HEK293 (cell line): ENCODE results near the gene TENT4A.

Source experiments
- CTCF ChIA-PET: fragments of 350-600 bp; formaldehyde crosslinking; extraction: SDS; loops from one replicate; lab custom pipeline; 2021; ENCODE audit warnings: antibody characterized with exemption; lab: Yijun Ruan, JAX
- POLR2A ChIA-PET: fragments of 300-600 bp; formaldehyde crosslinking; extraction: SDS; loops from one replicate; lab custom pipeline; 2020; ENCODE audit warnings: antibody characterized with exemption, inconsistent platforms; lab: Yijun Ruan, JAX
- H3K27ac ChIP-seq: fragments of 200-500 bp; sonication (Bioruptor generic); 2 replicates; pipeline ENCODE4 v1.5.1; 2014; ENCODE audit warnings: low read depth, low read length, control low read depth, inconsistent platforms; ENCODE audit errors: extremely low read depth
- H3K36me3 ChIP-seq, 2 experiments: fragments of 200-500 bp in 1 of 2; sonication (Bioruptor generic) in 1 of 2; 1 replicate in 1 of 2; 2 replicates in 1 of 2; pipeline ENCODE4 v1.5.1; 2014 to 2017; ENCODE audit warnings: inconsistent platforms in 2 of 2, low read length in 2 of 2; ENCODE audit not compliant: control insufficient read depth in 2 of 2, insufficient read depth in 1 of 2
- H3K4me1 ChIP-seq: fragments of 200-500 bp; sonication (Bioruptor generic); 2 replicates; pipeline ENCODE4 v1.5.1; 2014; ENCODE audit warnings: mild to moderate bottlenecking, low read length, inconsistent platforms; ENCODE audit not compliant: control insufficient read depth, insufficient read depth
- H3K4me3 ChIP-seq: 2 replicates; pipeline ENCODE4 v1.5.1; 2011; ENCODE audit warnings: low read depth, mild to moderate bottlenecking, control low read depth, low read length, moderate library complexity
- H3K9me3 ChIP-seq: fragments of 200-500 bp; sonication (Bioruptor generic); 2 replicates; pipeline ENCODE4 v1.5.1; 2014; ENCODE audit warnings: low read depth, low read length, inconsistent platforms; ENCODE audit not compliant: control insufficient read depth, insufficient read depth
- EGR2 ChIP-seq: fragments of 450-650 bp; formaldehyde crosslinking; IDR thresholded peaks from 2 replicates; pipeline ENCODE4 v1.5.1; 2016; ENCODE audit warnings: low read depth, missing biosample characterization, missing genetic modification characterization
- IKZF3 ChIP-seq: fragments of 450-650 bp; IDR thresholded peaks from 2 replicates; pipeline ENCODE4 v1.5.0; 2018; ENCODE audit warnings: missing biosample characterization, mild to moderate bottlenecking, missing genetic modification characterization, moderate library complexity
- MZF1 ChIP-seq: fragments of 450-650 bp; formaldehyde crosslinking; IDR thresholded peaks from 2 replicates; pipeline ENCODE4 v1.5.1; 2017; ENCODE audit warnings: missing biosample characterization, missing genetic modification characterization, borderline replicate concordance
- ZNF16 ChIP-seq: fragments of 450-650 bp; formaldehyde crosslinking; IDR thresholded peaks from 2 replicates; pipeline ENCODE4 v1.5.1; 2016; ENCODE audit warnings: low read depth, missing biosample characterization, missing genetic modification characterization
- ZNF202 ChIP-seq: fragments of 450-650 bp; formaldehyde crosslinking; IDR thresholded peaks from 2 replicates; pipeline ENCODE4 v1.5.1; 2016; ENCODE audit warnings: missing biosample characterization, missing genetic modification characterization, borderline replicate concordance
- ZNF221 ChIP-seq: fragments of 450-650 bp; formaldehyde crosslinking; IDR thresholded peaks from 2 replicates; pipeline ENCODE4 v1.5.1; 2017; ENCODE audit warnings: missing biosample characterization, missing genetic modification characterization, borderline replicate concordance
- ZNF248 ChIP-seq: fragments of 450-650 bp; formaldehyde crosslinking; IDR thresholded peaks from 2 replicates; pipeline ENCODE4 v1.5.1; 2017; ENCODE audit warnings: missing biosample characterization, missing genetic modification characterization
- ZNF366 ChIP-seq: fragments of 450-650 bp; formaldehyde crosslinking; conservative IDR thresholded peaks from 2 replicates; pipeline ENCODE4 v1.5.1; 2016; ENCODE audit warnings: missing biosample characterization, missing genetic modification characterization
- ZNF404 ChIP-seq: fragments of 450-650 bp; formaldehyde crosslinking; IDR thresholded peaks from 2 replicates; pipeline ENCODE4 v1.5.1; 2017; ENCODE audit warnings: missing biosample characterization, missing genetic modification characterization
- ZNF514 ChIP-seq: fragments of 450-650 bp; formaldehyde crosslinking; IDR thresholded peaks from 2 replicates; pipeline ENCODE4 v1.5.1; 2016; ENCODE audit warnings: missing biosample characterization, missing genetic modification characterization
- ZNF558 ChIP-seq: fragments of 450-650 bp; formaldehyde crosslinking; IDR thresholded peaks from 2 replicates; pipeline ENCODE4 v1.5.1; 2016; ENCODE audit warnings: missing biosample characterization, missing genetic modification characterization
- ZNF561 ChIP-seq: fragments of 450-650 bp; IDR thresholded peaks from 2 replicates; pipeline ENCODE4 v1.5.1; 2018; ENCODE audit warnings: missing biosample characterization, missing genetic modification characterization, borderline replicate concordance
- ZNF600 ChIP-seq: fragments of 450-650 bp; formaldehyde crosslinking; IDR thresholded peaks from 2 replicates; pipeline ENCODE4 v1.5.1; 2016; ENCODE audit warnings: missing biosample characterization, missing genetic modification characterization
- ZNF610 ChIP-seq: fragments of 450-650 bp; formaldehyde crosslinking; IDR thresholded peaks from 2 replicates; pipeline ENCODE4 v1.5.1; 2016; ENCODE audit warnings: missing biosample characterization, missing genetic modification characterization, borderline replicate concordance
- ZNF654 ChIP-seq: fragments of 450-650 bp; formaldehyde crosslinking; IDR thresholded peaks from 2 replicates; pipeline ENCODE4 v1.5.1; 2016; ENCODE audit warnings: low read depth, missing biosample characterization, missing genetic modification characterization
- ZNF658 ChIP-seq: fragments of 450-650 bp; formaldehyde crosslinking; IDR thresholded peaks from 2 replicates; pipeline ENCODE4; 2016; ENCODE audit warnings: missing biosample characterization, missing genetic modification characterization
- ZNF776 ChIP-seq: fragments of 450-650 bp; formaldehyde crosslinking; IDR thresholded peaks from 2 replicates; pipeline ENCODE4 v1.5.0; 2017; ENCODE audit warnings: missing biosample characterization, missing genetic modification characterization, borderline replicate concordance
- ZNF843 ChIP-seq: fragments of 450-650 bp; formaldehyde crosslinking; IDR thresholded peaks from 2 replicates; pipeline ENCODE4 v1.5.1; 2016; ENCODE audit warnings: missing biosample characterization, missing genetic modification characterization
- TF ChIP-seq, protein P1 (sequence below): fragments of 450-650 bp; formaldehyde crosslinking; IDR thresholded peaks from 2 replicates; pipeline ENCODE4 v1.5.1; 2016; ENCODE audit warnings: missing biosample characterization, missing genetic modification characterization
- TF ChIP-seq, protein P2 (sequence below): fragments of 450-650 bp; formaldehyde crosslinking; IDR thresholded peaks from 2 replicates; pipeline ENCODE4 v1.5.1; 2016; ENCODE audit warnings: missing biosample characterization, missing genetic modification characterization, borderline replicate concordance
- TF ChIP-seq, protein P3 (sequence below): fragments of 450-650 bp; formaldehyde crosslinking; IDR thresholded peaks from 2 replicates; pipeline ENCODE4 v1.5.1; 2016; ENCODE audit warnings: missing biosample characterization, missing genetic modification characterization
- TF ChIP-seq, protein P4 (sequence below): fragments of 450-650 bp; formaldehyde crosslinking; IDR thresholded peaks from 2 replicates; pipeline ENCODE4 v1.5.1; 2017; ENCODE audit warnings: missing biosample characterization, missing genetic modification characterization
- TF ChIP-seq, protein P5 (sequence below): fragments of 450-650 bp; formaldehyde crosslinking; IDR thresholded peaks from 2 replicates; pipeline ENCODE4 v1.5.0; 2017; ENCODE audit warnings: missing biosample characterization, missing genetic modification characterization, borderline replicate concordance

The TENT4A gene

DNA sequence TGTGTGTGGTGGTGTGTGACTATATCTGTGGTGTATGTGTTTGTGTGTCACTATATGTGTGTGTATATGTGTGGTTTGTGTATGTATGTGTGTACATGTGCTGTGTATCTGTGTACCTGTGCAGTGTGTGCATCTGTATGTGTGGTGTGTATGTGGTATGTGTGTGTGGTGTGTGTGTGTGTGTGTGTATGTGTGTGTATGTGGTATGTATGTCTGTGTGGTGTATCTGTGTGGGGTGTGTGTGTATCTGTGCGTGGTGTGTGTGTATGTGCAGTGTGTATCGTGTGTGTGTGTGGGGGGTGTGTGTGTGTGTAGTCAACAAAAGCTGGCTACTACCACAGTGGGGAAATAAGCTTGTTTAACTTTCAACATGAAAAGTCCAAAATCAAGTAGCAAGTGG lies 31.6 kb upstream of the TENT4A start (continued):
- TF ChIP-seq, protein P1, sequence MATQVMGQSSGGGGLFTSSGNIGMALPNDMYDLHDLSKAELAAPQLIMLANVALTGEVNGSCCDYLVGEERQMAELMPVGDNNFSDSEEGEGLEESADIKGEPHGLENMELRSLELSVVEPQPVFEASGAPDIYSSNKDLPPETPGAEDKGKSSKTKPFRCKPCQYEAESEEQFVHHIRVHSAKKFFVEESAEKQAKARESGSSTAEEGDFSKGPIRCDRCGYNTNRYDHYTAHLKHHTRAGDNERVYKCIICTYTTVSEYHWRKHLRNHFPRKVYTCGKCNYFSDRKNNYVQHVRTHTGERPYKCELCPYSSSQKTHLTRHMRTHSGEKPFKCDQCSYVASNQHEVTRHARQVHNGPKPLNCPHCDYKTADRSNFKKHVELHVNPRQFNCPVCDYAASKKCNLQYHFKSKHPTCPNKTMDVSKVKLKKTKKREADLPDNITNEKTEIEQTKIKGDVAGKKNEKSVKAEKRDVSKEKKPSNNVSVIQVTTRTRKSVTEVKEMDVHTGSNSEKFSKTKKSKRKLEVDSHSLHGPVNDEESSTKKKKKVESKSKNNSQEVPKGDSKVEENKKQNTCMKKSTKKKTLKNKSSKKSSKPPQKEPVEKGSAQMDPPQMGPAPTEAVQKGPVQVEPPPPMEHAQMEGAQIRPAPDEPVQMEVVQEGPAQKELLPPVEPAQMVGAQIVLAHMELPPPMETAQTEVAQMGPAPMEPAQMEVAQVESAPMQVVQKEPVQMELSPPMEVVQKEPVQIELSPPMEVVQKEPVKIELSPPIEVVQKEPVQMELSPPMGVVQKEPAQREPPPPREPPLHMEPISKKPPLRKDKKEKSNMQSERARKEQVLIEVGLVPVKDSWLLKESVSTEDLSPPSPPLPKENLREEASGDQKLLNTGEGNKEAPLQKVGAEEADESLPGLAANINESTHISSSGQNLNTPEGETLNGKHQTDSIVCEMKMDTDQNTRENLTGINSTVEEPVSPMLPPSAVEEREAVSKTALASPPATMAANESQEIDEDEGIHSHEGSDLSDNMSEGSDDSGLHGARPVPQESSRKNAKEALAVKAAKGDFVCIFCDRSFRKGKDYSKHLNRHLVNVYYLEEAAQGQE (tag by site-specific recombination) = no peak

DNA sequence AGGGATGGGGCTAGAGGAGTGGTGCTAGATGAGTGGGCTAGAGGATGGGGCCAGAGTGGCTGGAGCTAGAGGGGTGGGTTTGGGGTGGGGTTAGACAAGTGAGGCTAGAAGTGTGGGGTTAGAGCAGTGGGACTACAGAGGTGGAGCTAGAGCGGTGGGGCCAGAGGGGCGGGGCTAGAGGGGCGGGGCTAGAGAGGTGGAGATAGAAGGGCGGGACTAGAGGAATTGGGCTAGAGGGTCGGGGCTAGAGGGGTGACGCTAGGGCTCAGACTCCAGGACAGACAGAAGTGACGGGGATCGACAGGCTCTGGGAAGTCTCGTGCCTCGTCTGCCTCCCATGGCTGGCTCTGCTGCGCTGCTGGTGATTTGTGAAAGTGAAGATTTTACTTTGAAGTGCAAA lies 31.0 kb upstream of the TENT4A start:
- CTCF ChIA-PET = no interaction called here
- H3K27ac ChIP-seq = no peak overlapping the region
- POLR2A ChIA-PET = interaction anchor here (0.6 kb wide), 1 partner anchor 1485 kb away, joined by 3 read pairs; no protein-coding TSS in a partner anchor
- H3K9me3 ChIP-seq = no peaks in the 10 kb centered on the region
- H3K4me3 ChIP-seq = no peak overlapping the region
- H3K4me1 ChIP-seq = no peaks in the 10 kb centered on the region
- no peak for TF ChIP-seq ZNF221
- TF ChIP-seq, protein P2, sequence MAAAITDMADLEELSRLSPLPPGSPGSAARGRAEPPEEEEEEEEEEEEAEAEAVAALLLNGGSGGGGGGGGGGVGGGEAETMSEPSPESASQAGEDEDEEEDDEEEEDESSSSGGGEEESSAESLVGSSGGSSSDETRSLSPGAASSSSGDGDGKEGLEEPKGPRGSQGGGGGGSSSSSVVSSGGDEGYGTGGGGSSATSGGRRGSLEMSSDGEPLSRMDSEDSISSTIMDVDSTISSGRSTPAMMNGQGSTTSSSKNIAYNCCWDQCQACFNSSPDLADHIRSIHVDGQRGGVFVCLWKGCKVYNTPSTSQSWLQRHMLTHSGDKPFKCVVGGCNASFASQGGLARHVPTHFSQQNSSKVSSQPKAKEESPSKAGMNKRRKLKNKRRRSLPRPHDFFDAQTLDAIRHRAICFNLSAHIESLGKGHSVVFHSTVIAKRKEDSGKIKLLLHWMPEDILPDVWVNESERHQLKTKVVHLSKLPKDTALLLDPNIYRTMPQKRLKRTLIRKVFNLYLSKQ (tag by site-specific recombination) = no peak
- H3K36me3 ChIP-seq = no peaks in the 10 kb centered on the region

DNA sequence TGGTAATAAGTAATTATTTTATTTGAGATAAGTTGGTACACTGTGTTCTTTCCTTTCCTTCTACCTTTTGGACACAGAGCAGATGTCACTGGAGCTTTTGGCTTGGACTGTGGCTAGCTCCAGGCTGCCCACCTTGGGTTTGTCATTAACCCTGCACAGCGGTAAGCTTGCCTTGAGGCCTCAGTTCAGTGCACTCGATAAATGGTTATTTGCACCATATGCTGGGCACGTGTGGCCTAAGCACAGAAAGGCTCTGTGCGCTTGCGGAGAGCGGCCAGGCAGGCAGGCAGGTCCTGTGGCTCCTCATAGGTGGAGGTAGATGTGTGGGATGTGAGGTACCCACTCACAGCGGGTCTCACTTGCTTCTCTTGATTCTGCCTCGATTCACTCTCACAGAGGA lies 30.0 kb upstream of the TENT4A start:
- POLR2A ChIA-PET = no interaction called here
- TF ChIP-seq, protein P3, sequence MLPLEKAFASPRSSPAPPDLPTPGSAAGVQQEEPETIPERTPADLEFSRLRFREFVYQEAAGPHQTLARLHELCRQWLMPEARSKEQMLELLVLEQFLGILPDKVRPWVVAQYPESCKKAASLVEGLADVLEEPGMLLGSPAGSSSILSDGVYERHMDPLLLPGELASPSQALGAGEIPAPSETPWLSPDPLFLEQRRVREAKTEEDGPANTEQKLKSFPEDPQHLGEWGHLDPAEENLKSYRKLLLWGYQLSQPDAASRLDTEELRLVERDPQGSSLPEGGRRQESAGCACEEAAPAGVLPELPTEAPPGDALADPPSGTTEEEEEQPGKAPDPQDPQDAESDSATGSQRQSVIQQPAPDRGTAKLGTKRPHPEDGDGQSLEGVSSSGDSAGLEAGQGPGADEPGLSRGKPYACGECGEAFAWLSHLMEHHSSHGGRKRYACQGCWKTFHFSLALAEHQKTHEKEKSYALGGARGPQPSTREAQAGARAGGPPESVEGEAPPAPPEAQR (tag by site-specific recombination) = no peak
- no peak for TF ChIP-seq IKZF3
- no peak for TF ChIP-seq ZNF366
- TF ChIP-seq ZNF248 = no peak
- TF ChIP-seq ZNF561 (tag by site-specific recombination) = no peak
- TF ChIP-seq ZNF843 (tag by site-specific recombination) = no peak
- TF ChIP-seq ZNF658 (tag by site-specific recombination) = no peak
- no peak for TF ChIP-seq ZNF610 (tag by site-specific recombination)
- TF ChIP-seq ZNF16 (tag by site-specific recombination) = no peak
- no peak for TF ChIP-seq EGR2
- no peak for TF ChIP-seq ZNF600
- TF ChIP-seq MZF1 (tag by site-specific recombination) = no peak
- TF ChIP-seq, protein P4, sequence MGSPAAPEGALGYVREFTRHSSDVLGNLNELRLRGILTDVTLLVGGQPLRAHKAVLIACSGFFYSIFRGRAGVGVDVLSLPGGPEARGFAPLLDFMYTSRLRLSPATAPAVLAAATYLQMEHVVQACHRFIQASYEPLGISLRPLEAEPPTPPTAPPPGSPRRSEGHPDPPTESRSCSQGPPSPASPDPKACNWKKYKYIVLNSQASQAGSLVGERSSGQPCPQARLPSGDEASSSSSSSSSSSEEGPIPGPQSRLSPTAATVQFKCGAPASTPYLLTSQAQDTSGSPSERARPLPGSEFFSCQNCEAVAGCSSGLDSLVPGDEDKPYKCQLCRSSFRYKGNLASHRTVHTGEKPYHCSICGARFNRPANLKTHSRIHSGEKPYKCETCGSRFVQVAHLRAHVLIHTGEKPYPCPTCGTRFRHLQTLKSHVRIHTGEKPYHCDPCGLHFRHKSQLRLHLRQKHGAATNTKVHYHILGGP = no peak
- no peak for TF ChIP-seq ZNF776
- no peak for TF ChIP-seq ZNF558 (tag by site-specific recombination)
- TF ChIP-seq, protein P5, sequence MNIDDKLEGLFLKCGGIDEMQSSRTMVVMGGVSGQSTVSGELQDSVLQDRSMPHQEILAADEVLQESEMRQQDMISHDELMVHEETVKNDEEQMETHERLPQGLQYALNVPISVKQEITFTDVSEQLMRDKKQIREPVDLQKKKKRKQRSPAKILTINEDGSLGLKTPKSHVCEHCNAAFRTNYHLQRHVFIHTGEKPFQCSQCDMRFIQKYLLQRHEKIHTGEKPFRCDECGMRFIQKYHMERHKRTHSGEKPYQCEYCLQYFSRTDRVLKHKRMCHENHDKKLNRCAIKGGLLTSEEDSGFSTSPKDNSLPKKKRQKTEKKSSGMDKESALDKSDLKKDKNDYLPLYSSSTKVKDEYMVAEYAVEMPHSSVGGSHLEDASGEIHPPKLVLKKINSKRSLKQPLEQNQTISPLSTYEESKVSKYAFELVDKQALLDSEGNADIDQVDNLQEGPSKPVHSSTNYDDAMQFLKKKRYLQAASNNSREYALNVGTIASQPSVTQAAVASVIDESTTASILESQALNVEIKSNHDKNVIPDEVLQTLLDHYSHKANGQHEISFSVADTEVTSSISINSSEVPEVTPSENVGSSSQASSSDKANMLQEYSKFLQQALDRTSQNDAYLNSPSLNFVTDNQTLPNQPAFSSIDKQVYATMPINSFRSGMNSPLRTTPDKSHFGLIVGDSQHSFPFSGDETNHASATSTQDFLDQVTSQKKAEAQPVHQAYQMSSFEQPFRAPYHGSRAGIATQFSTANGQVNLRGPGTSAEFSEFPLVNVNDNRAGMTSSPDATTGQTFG (tag by site-specific recombination) = no peak
- TF ChIP-seq ZNF202 (tag by site-specific recombination) = no peak
- no peak for TF ChIP-seq ZNF404 (tag by site-specific recombination)
- no peak for TF ChIP-seq ZNF654
- no peak for TF ChIP-seq ZNF514 (tag by site-specific recombination)
- Histone ChIP-seq H3K36me3 (no peaks in the 10 kb centered on the region), H3K9me3 (no peaks in the 10 kb centered on the region), H3K27ac (no peak overlapping the region), H3K4me3 (no peak overlapping the region), H3K4me1 (no peaks in the 10 kb centered on the region)
- CTCF ChIA-PET = no interaction called here
